Adipocyte (in vitro differentiated cells): ENCODE data around the gene MTHFD1L.
"Not testable (repeated sequence)": the region's sequence is repeated elsewhere in the genome, so short reads cannot be mapped to it uniquely, and the experiment has no call there.

Experiments
- DNase-seq: peaks from one replicate; pipeline ENCODE4 v3.0.0-alpha.2; 2015; ENCODE audit warnings: low read depth
- H3K27me3 ChIP-seq: replicated peaks from 2 replicates; pipeline ENCODE4 v1.7.0; 2013; ENCODE audit warnings: mild to moderate bottlenecking, low read length, moderate library complexity; ENCODE audit not compliant: control insufficient read depth, insufficient read depth
- H3K36me3 ChIP-seq: 2 replicates; pipeline ENCODE4 v1.7.0; 2013; ENCODE audit warnings: low read length, mild to moderate bottlenecking, moderate library complexity; ENCODE audit not compliant: control insufficient read depth, insufficient read depth, severe bottlenecking
- H3K4me1 ChIP-seq: 2 replicates; pipeline ENCODE4 v1.7.0; 2013; ENCODE audit warnings: mild to moderate bottlenecking, low read length, moderate library complexity; ENCODE audit not compliant: control insufficient read depth, insufficient read depth
- H3K4me3 ChIP-seq: 2 replicates; pipeline ENCODE4 v1.7.0; 2013; ENCODE audit warnings: mild to moderate bottlenecking, low read length, moderate library complexity
- H3K9ac ChIP-seq: 2 replicates; pipeline ENCODE4 v1.7.0; 2013; ENCODE audit warnings: mild to moderate bottlenecking, low read length, moderate library complexity
- H3K9me3 ChIP-seq: 2 replicates; pipeline ENCODE4 v1.7.0; 2013; ENCODE audit warnings: mild to moderate bottlenecking, low read length, moderate library complexity; ENCODE audit not compliant: control insufficient read depth

The MTHFD1L gene

GRCh38 chr6:151075005-151075404 is 209.5 kb downstream of the MTHFD1L start:
- Histone ChIP-seq H3K9me3 (peaks cover 9% of the 10 kb centered on the region), H3K4me3 (no peak overlapping the region), H3K36me3 (peaks cover 9% of the 10 kb centered on the region), H3K27me3 (no peaks in the 10 kb centered on the region), H3K4me1 (peaks cover 19% of the 10 kb centered on the region), H3K9ac (no peak overlapping the region)
- no peak for DNase-seq

GRCh38 chr6:151075527-151075926 is 210.0 kb downstream of the MTHFD1L start:
- H3K9me3 ChIP-seq: peaks cover 9% of the 10 kb centered on the region
- H3K9ac ChIP-seq: no peak overlapping the region
- H3K27me3 ChIP-seq: no peaks in the 10 kb centered on the region
- peaks cover 13% of the 10 kb centered on the region for H3K4me1 ChIP-seq
- H3K36me3 ChIP-seq: peaks cover 9% of the 10 kb centered on the region
- peak; percentile 46 for DNase-seq
- H3K4me3 ChIP-seq: no peak overlapping the region

GRCh38 chr6:151075930-151076555 is 210.5 kb downstream of the MTHFD1L start:
- peaks cover 8% of the 10 kb centered on the region for H3K4me1 ChIP-seq
- peaks cover 9% of the 10 kb centered on the region for H3K36me3 ChIP-seq
- no peak overlapping the region for H3K4me3 ChIP-seq
- no peak overlapping the region for H3K9ac ChIP-seq
- peaks cover 9% of the 10 kb centered on the region for H3K9me3 ChIP-seq
- no peak for DNase-seq
- H3K27me3 ChIP-seq: no peaks in the 10 kb centered on the region

- no peak for DNase-seq
- H3K4me3 ChIP-seq: no peak overlapping the region
- H3K9ac ChIP-seq: no peak overlapping the region
These were observed 213.2 kb downstream of the MTHFD1L start for GRCh38 chr6:151078655-151079054.

GRCh38 chr6:151081656-151082055 is 216.2 kb downstream of the MTHFD1L start:
- Histone ChIP-seq H3K4me1 (peaks cover 3% of the 10 kb centered on the region), H3K9me3 (no peaks in the 10 kb centered on the region), H3K9ac (no peak overlapping the region), H3K36me3 (no peaks in the 10 kb centered on the region), H3K4me3 (no peak overlapping the region), H3K27me3 (no peaks in the 10 kb centered on the region)
- DNase-seq: no peak

More at GRCh38 chr6:151078655-151079054, 213.2 kb downstream of the MTHFD1L start:
- H3K9me3 ChIP-seq: peaks cover 9% of the 10 kb centered on the region
- H3K36me3 ChIP-seq: peaks cover 9% of the 10 kb centered on the region
- no peaks in the 10 kb centered on the region for H3K27me3 ChIP-seq
- H3K4me1 ChIP-seq: peaks cover 6% of the 10 kb centered on the region

- DNase-seq: no peak
These were observed 216.6 kb downstream of the MTHFD1L start for GRCh38 chr6:151082079-151082478.

GRCh38 chr6:151084275-151084674 is 218.8 kb downstream of the MTHFD1L start:
- H3K27me3 ChIP-seq: no peaks in the 10 kb centered on the region
- H3K4me1 ChIP-seq: peaks cover 22% of the 10 kb centered on the region
- no peak overlapping the region for H3K4me3 ChIP-seq
- DNase-seq: no peak
- H3K36me3 ChIP-seq: no peaks in the 10 kb centered on the region
- H3K9ac ChIP-seq: no peak overlapping the region
- H3K9me3 ChIP-seq: no peaks in the 10 kb centered on the region

More at GRCh38 chr6:151082079-151082478, 216.6 kb downstream of the MTHFD1L start:
- Histone ChIP-seq H3K4me1 (peaks cover 3% of the 10 kb centered on the region), H3K9me3 (no peaks in the 10 kb centered on the region), H3K36me3 (no peaks in the 10 kb centered on the region), H3K4me3 (no peak overlapping the region), H3K9ac (no peak overlapping the region), H3K27me3 (no peaks in the 10 kb centered on the region)

GRCh38 chr6:151087055-151087454 is 221.6 kb downstream of the MTHFD1L start:
- H3K9me3 ChIP-seq, H3K36me3 ChIP-seq, H3K9ac ChIP-seq, H3K4me3 ChIP-seq, H3K27me3 ChIP-seq, DNase-seq: not testable (repeated sequence)
- peaks cover 26% of the 10 kb centered on the region for H3K4me1 ChIP-seq

GRCh38 chr6:151087861-151088598 is 222.5 kb downstream of the MTHFD1L start:
- H3K9ac ChIP-seq: peak overlapping the region; percentile 11
- no peak overlapping the region for H3K4me3 ChIP-seq
- H3K9me3 ChIP-seq: no peaks in the 10 kb centered on the region
- peaks cover 26% of the 10 kb centered on the region for H3K4me1 ChIP-seq
- peaks cover 2% of the 10 kb centered on the region for H3K36me3 ChIP-seq
- DNase-seq: peak; percentile 54
- H3K27me3 ChIP-seq: no peaks in the 10 kb centered on the region

- DNase-seq: no peak
- peak overlapping the region; percentile 6 for H3K9ac ChIP-seq
- peaks cover 4% of the 10 kb centered on the region for H3K36me3 ChIP-seq
- H3K9me3 ChIP-seq: no peaks in the 10 kb centered on the region
- no peaks in the 10 kb centered on the region for H3K27me3 ChIP-seq
- H3K4me3 ChIP-seq: no peak overlapping the region
- peaks cover 23% of the 10 kb centered on the region for H3K4me1 ChIP-seq
These were observed 223.1 kb downstream of the MTHFD1L start for GRCh38 chr6:151088599-151088935.

GRCh38 chr6:151088963-151089362 is 223.5 kb downstream of the MTHFD1L start:
- Histone ChIP-seq H3K9ac (no peak overlapping the region), H3K9me3 (no peaks in the 10 kb centered on the region), H3K27me3 (no peaks in the 10 kb centered on the region), H3K36me3 (peaks cover 8% of the 10 kb centered on the region), H3K4me3 (no peak overlapping the region), H3K4me1 (peaks cover 23% of the 10 kb centered on the region)
- no peak for DNase-seq
